Mucosa of descending colon (tissue), 3 donors: ENCODE data around the gene TMEM132E. TPM values are rescaled to one million over a fixed set of nuclear protein-coding genes. Genes with fewer than 3 reads are reported as not detected.

Experiments
- ATAC-seq: fragments of 200-7000 bp; cut with Tn5 transposase; one replicate; pipeline ENCODE4 v1.9.1; 2020; ENCODE audit warnings: mild to moderate bottlenecking, moderate library complexity
- DNase-seq, 3 donors: peaks; one replicate each; pipeline ENCODE4 v3.0.0-alpha.2; 2020
- H3K36me3 ChIP-seq: fragments of 200-600 bp; one replicate; pipeline ENCODE4 v1.8.0; 2021; ENCODE audit warnings: low read depth, mild to moderate bottlenecking
- H3K4me1 ChIP-seq: fragments of 200-600 bp; one replicate; pipeline ENCODE4 v1.8.0; 2021; ENCODE audit warnings: low read depth, mild to moderate bottlenecking
- H3K4me3 ChIP-seq: fragments of 200-600 bp; one replicate; pipeline ENCODE4 v1.8.0; 2021; ENCODE audit warnings: mild to moderate bottlenecking
- H3K9me3 ChIP-seq: fragments of 200-600 bp; one replicate; pipeline ENCODE4 v1.8.0; 2021; ENCODE audit warnings: mild to moderate bottlenecking
- CTCF ChIP-seq: fragments of 200-600 bp; IDR thresholded peaks from one replicate; pipeline ENCODE4 v1.8.0; 2022; ENCODE audit warnings: antibody characterized with exemption, mild to moderate bottlenecking
- intact Hi-C, 2 donors: fragments of 100-400 bp; cut with DNase I in 1 of 2; cut with micrococcal nuclease in 1 of 2; formaldehyde crosslinking; loops; one replicate each; pipeline versions ENCODE4 v1.11.0 to v1.11.1; 2022; cut with DNase I, micrococcal nuclease
- total RNA-seq, 3 donors: library from RNA; stranded (reverse); fragmentation: NEBNext Ultra II Directional in 2 of 3; extraction: Animal tissue kit (Norgen Biotek cat#: 25700) in 2 of 3; gene quantifications; one replicate each; pipeline versions ENCODE4 v1.2.1 to v1.2.4, GENCODE V29; 2021 to 2023
- donor health status: DM: no; HTN: no; CAD: no; lungs with moderate emphysema.
- donor health status: DM: no; HTN: no; CAD: no.
- donor health status: DM: no; HTN: yes; CAD: no.

The TMEM132E gene
- total RNA-seq, 3 donors from 2014 or later: 0.10 to 0.13 TPM; not detected in 1

- no peak for DNase-seq
- no peak for ATAC-seq
- no peak overlapping the region for H3K4me3 ChIP-seq
- H3K9me3 ChIP-seq: no peaks in the 10 kb centered on the region
- H3K4me1 ChIP-seq: no peaks in the 10 kb centered on the region
- no peak for TF ChIP-seq CTCF
- no peaks in the 10 kb centered on the region for H3K36me3 ChIP-seq
- intact Hi-C loops: no loop called here
These were observed 66.2 kb downstream of the TMEM132E start for GRCh38 chr17:34645594-34645993.

- ATAC-seq (no peak), DNase-seq (no peak)
- Histone ChIP-seq H3K9me3 (no peaks in the 10 kb centered on the region), H3K36me3 (no peaks in the 10 kb centered on the region), H3K4me1 (no peaks in the 10 kb centered on the region), H3K4me3 (no peak overlapping the region)
- intact Hi-C loops: no loop called here
- no peak for TF ChIP-seq CTCF
These were observed 68.1 kb downstream of the TMEM132E start for GRCh38 chr17:34647511-34647910.

- TF ChIP-seq CTCF: no peak
- Histone ChIP-seq H3K4me1 (no peaks in the 10 kb centered on the region), H3K9me3 (no peaks in the 10 kb centered on the region), H3K4me3 (no peak overlapping the region), H3K36me3 (no peaks in the 10 kb centered on the region)
- intact Hi-C loops: no loop called here
- ATAC-seq (no peak), DNase-seq (no peak)
These were observed 70.8 kb downstream of the TMEM132E start for GRCh38 chr17:34650051-34650750.

- TF ChIP-seq CTCF: no peak
- no peaks in the 10 kb centered on the region for H3K4me1 ChIP-seq
- H3K9me3 ChIP-seq: no peaks in the 10 kb centered on the region
- H3K4me3 ChIP-seq: no peak overlapping the region
- DNase-seq (no peak), ATAC-seq (no peak)
- no peaks in the 10 kb centered on the region for H3K36me3 ChIP-seq
- intact Hi-C loops: no loop called here
These were observed 72.0 kb downstream of the TMEM132E start for GRCh38 chr17:34651402-34651811.

- H3K4me1 ChIP-seq: no peaks in the 10 kb centered on the region
- no peaks in the 10 kb centered on the region for H3K36me3 ChIP-seq
- ATAC-seq (no peak), DNase-seq (no peak)
- no peak for TF ChIP-seq CTCF
- no peak overlapping the region for H3K4me3 ChIP-seq
- intact Hi-C loops: no loop called here
- no peaks in the 10 kb centered on the region for H3K9me3 ChIP-seq
These were observed 72.7 kb downstream of the TMEM132E start for GRCh38 chr17:34652021-34652555.
